GM19468 (cell line): ENCODE data around the gene MIXL1.
"Not testable (repeated sequence)": the region's sequence is repeated elsewhere in the genome, so short reads cannot be mapped to it uniquely, and the experiment has no call there.

ENCODE experiments used
- ATAC-seq: cut with Tn5 transposase; IDR thresholded peaks from one replicate; pipeline ENCODE4 v1.9.1; 2021; ENCODE audit warnings: mild to moderate bottlenecking, moderate library complexity, moderate number of reproducible peaks; ENCODE audit not compliant: unreplicated experiment; ENCODE audit errors: extremely low read depth

MIXL1 gene

DNA sequence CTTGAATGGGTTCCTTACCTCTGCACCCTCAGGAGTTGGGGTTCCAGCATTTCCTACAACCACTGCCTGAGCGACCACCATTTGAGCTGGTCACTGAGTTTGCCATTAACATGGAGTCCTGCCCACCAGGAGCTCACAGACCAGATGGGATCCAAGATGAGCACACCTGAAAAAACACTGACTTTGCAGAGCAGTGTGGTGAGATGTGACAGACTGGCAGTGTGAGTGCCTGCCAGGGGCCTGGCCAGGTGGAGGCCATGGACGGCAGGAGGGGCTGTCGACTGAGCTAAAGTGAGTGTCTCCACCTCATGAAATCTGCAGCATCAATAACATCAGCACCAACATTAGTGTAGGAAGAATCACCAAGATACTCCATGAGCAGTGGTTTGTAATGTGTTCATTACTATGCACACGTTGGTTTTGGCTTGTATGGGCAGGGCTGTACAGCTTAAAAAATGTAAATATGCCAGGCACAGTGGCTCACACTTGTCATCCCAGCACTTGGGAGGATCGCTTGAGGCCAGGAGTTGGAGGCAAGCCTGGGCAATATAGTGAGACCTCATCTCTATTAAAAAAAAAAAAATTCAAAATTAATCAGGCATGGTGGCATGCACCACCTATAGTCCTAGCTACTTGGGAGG lies 12.2 kb upstream of the MIXL1 start:
- no peak for ATAC-seq

GRCh38 chr1:226212545-226212944 lies 10.9 kb upstream of the MIXL1 start:
- ATAC-seq, result no peak

DNA sequence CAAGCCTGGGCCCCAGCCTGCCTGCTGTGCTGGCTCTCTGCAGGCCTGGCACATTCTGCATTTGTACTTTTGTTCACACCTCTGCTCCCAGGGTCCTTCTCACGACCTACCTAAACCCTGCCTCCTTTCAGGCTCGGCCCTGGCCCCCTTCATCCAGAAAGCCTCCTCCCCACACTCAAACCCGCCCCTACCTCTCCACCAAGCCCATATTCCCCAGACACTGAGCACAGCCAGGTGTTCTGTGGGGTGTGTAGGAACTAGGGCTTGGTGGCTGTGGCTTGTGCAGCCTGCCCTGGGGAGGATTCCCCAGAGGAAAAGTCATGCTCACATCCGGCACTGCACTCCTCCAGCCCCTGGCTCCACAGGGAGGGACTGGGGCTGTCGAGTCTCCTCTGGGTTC lies 8.2 kb upstream of the MIXL1 start:
- no peak for ATAC-seq

DNA sequence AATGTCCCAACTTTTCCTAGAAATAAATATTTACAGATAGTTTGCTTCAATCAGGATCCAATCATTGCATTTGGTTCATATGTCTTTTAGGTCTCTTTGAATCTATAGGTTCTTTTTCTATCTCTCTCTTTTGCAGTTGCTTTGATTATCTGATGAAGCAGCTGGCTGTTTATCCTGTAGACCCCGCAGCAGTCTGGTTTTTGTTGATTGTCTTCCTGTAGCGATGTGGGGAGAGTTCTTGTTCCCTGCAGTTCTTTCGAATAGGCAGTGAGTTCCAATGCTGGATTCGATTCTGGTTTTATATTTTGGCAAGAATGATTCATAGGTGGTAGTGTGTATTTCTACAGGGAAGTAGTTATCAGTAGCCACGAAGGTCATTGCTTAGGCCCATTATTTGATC lies 7.4 kb upstream of the MIXL1 start:
- ATAC-seq, result no peak

GRCh38 chr1:226217273-226217672 lies 6.2 kb upstream of the MIXL1 start:
- no peak for ATAC-seq

GRCh38 chr1:226220473-226221189 lies 2.8 kb upstream of the MIXL1 start:
- no peak for ATAC-seq

DNA sequence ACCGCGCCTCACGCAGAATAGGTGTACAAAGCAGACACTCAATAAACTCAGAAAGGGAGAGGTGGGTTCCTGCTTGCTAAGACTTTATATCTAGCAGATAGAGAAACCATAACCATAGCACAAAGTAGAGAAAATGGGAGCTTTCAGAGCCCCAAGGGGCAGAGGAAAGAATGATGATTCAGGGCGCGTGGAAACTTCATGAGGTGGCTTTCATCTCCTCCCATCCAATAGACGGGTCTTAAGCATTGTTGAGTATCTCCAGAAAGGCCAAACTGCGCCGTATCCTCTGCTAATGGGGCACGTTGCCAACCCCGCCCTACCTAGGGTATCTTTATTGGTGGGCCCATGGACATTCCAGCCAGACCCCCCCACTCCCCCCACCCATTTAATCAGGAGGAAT lies 778 bp upstream of the MIXL1 start:
- ATAC-seq, result no peak

- ATAC-seq, result peak; percentile 32
Observed at GRCh38 chr1:226223786-226224244, 351 bp downstream of the MIXL1 start.

DNA sequence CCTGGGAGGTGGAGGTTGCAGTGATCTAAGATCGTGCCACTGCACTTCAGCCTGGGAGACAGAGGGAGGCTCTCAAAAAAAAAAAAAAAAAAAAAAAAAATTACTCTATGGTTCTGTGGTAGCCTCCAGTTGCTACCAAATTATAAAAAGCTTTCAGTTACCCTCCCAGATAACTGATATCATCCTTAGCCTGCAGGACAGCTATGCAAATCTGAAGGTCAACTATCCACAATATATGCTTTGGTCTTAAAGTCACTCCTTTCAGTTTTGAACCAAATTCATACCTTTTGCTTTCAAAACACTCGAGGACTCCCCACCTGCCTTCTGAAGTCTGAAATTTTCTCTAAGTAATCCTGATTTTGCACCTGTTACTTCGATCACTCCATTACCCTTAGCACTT lies 3.1 kb downstream of the MIXL1 start:
- ATAC-seq, result no peak

- peak; percentile 52 for ATAC-seq
Observed at GRCh38 chr1:226233293-226233692, 9.8 kb downstream of the MIXL1 start.

DNA sequence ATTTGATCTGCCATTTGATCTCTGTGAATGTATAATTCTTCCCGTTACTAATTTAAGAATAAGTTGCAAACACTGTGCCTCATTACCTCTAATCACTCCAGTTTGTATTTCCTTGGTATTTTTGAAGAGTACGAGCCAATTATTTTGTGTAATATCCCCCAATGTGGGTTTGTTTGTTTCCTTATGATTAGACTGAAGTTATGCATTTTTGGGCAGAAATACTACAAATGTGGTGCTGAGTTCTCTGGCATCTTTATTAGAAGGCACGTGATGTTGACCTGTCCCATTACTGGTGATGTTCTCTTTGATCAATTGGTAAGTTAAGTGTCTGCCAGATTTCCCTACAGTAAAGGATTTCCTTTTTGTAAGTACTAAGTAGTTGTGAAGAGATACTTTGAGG lies 10.3 kb downstream of the MIXL1 start:
- no peak for ATAC-seq

GRCh38 chr1:226236826-226237225 lies 13.4 kb downstream of the MIXL1 start:
- ATAC-seq, result no peak

DNA sequence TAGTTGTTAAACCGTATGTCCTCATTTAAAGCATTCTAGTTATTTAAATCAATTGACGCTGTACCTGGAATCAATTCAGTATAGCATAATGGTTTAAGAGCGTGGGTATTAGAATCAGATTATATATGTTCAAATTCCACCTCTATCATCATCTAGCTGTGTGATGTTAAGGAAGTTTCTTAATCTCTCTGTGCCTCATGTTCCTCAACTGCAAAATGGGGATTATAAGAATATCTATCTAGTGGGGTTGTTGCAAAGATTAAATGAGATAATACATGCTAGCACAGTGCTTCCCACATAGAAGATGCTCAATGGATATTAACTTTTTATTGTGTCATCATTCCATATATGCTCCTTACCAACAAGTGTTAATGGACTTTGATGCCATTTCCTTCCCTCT lies 16.0 kb downstream of the MIXL1 start:
- no peak for ATAC-seq

- ATAC-seq, result no peak
Observed at GRCh38 chr1:226248091-226248490, 24.6 kb downstream of the MIXL1 start.

DNA sequence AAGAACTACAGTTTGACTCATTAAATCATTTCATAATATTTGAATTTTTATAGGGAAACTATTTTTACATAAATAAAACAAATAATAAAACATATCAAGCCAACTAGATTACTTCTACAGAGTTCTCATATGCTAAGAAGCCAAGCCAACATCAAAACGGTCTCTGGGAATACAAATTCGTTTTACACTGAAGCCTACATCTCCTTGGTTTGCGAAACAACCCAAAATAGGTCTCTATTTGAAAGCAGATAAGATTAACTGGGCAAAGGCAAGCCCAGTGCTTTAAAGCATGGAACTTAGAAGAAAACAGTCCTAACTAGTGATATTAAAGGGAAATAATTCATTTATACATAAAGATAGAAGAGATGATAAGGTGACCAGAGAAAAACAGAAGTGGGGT lies 25.3 kb downstream of the MIXL1 start:
- no peak for ATAC-seq

DNA sequence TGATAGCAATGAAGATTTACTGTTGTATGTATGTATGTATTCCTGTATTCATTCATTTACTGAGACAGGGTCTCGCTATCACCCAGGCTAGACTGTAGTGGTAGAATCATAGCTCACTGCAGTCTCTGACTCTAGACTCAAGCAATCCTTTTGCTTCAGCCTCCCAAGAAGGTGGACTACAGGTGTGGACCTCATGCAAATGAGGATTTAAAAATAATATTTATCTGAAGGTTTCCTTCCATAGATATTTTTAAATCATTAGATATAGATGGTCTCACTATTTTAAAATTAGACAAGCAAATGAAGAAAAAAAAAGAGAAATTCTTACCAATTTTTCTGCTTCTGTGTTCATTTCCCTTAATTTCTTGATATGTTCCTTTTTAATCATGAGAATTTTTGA lies 27.0 kb downstream of the MIXL1 start:
- ATAC-seq, result no peak

DNA sequence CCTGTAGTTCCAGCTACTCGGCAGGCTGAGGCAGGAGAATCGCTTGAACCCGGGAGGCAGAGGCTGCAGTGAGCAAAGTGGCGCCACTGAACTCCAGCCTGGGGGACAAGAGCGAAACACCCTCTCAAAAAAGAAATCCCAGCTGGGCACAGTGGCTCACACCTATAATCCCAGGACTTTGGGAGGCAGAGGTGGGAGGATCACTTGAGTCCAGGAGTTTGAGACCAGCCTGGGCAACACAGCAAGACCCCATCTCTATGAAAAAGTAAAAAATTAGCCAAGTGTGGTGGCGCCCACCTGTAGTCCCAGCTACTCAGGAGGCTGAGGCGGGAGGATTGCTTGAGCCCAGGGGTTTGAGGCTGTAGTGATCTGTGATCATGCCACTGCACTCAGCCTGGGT lies 29.4 kb downstream of the MIXL1 start:
- ATAC-seq, result not testable (repeated sequence)

- ATAC-seq, result no peak
Observed at GRCh38 chr1:226253933-226254332, 30.5 kb downstream of the MIXL1 start.

GRCh38 chr1:226255380-226255779 lies 31.9 kb downstream of the MIXL1 start:
- no peak for ATAC-seq

GRCh38 chr1:226261818-226262217 lies 38.4 kb downstream of the MIXL1 start:
- ATAC-seq, result no peak

DNA sequence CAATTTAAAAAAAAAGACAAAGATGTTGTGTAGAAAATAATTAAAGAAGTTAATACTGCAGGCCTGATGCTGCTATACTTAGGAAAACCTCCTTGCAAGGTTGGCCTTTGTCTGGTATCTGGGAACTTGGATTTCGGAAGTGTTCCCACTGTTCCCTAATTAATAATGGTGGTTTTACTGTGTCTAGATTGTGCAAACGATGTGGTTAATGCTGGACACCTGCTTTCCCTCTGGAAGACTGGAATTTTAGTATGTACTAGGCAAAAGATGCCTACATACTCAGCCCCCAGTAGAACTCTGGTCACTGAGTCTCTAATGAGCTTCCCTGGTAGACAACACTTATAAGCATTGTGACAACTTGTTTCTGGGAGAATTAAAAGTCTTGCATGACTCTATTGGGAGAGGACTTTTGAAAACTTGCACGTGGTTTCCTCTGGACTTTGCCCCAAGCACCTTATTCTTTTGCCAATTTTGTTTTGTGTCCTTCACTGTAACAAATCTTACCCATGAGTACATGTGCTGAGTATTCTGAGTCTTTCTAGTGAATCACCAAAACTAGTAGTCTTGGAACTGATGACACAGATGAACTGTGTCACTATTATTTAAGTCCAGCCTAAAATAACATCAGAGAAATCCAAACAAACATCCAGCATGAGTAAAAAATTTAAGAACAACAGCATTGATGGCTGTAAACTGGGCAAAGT lies 45.1 kb downstream of the MIXL1 start:
- ATAC-seq, result no peak
